ENCODE results near the gene PRR18. TPM values are rescaled to one million over a fixed set of nuclear protein-coding genes. Genes with fewer than 3 reads are reported as not detected.

PRR18 gene
- total RNA-seq, 1 donor, result not detected

- Histone ChIP-seq H3K79me2 (ENCODE audit: insufficient read depth, low read length) (no peaks in the 10 kb centered on the region), H3K27ac (ENCODE audit: low read depth, low read length) (no peak overlapping the region), H3K4me2 (ENCODE audit: insufficient read depth, low read length) (no peak overlapping the region), H3K4me1 (ENCODE audit: insufficient read depth, low read length) (no peaks in the 10 kb centered on the region), H3K4me3 (ENCODE audit: insufficient read depth, low read length) (no peak overlapping the region), H3K9me3 (ENCODE audit: low read depth, low read length) (no peaks in the 10 kb centered on the region), H3K36me3 (ENCODE audit: insufficient read depth, low read length) (no peaks in the 10 kb centered on the region), H3K27me3 (ENCODE audit: insufficient read depth, low read length) (peaks cover 10% of the 10 kb centered on the region), H4K20me1 (ENCODE audit: insufficient read depth, low read length) (no peaks in the 10 kb centered on the region), H2AFZ (ENCODE audit: low read length) (no peak overlapping the region)
- TF ChIP-seq CTCF (IDR thresholded peaks at IDR 0.05; ENCODE audit: extremely low read depth, low read depth, low read length), result no peak
- DNase-seq (ENCODE audit: insufficient read length, low spot score, missing footprints), result no peak
These were observed 45.3 kb upstream of the PRR18 start for GRCh38 chr6:166353507-166353906.

DNA sequence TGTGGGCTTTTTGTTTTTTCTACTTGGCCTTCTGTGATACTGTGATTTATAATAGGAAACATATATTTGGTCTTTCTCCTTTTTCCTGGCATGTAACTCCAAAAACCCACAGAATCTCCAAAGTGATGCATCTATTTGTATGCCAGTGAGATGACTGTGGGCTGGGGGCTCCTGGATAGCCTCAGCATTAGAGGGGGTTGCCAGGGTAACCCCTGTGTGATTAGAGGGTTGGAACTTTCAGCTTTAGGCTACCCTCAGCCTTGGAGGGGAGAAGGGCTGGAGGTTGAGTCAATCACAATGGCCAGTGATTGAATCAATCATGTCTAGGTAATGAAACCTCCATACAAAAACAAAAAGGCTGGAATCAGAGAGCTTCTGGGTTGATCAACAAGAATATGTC is 44.7 kb upstream of the PRR18 start:
- H3K36me3 ChIP-seq (ENCODE audit: insufficient read depth, low read length), result no peaks in the 10 kb centered on the region
- H3K9me3 ChIP-seq (ENCODE audit: low read depth, low read length), result no peaks in the 10 kb centered on the region
- no peak overlapping the region for H2AFZ ChIP-seq (ENCODE audit: low read length)
- no peak overlapping the region for H3K4me2 ChIP-seq (ENCODE audit: insufficient read depth, low read length)
- no peak overlapping the region for H3K4me3 ChIP-seq (ENCODE audit: insufficient read depth, low read length)
- DNase-seq (ENCODE audit: insufficient read length, low spot score, missing footprints), result no peak
- no peaks in the 10 kb centered on the region for H3K4me1 ChIP-seq (ENCODE audit: insufficient read depth, low read length)
- no peak overlapping the region for H3K27ac ChIP-seq (ENCODE audit: low read depth, low read length)
- no peaks in the 10 kb centered on the region for H4K20me1 ChIP-seq (ENCODE audit: insufficient read depth, low read length)
- H3K79me2 ChIP-seq (ENCODE audit: insufficient read depth, low read length), result no peaks in the 10 kb centered on the region
- peaks cover 10% of the 10 kb centered on the region for H3K27me3 ChIP-seq (ENCODE audit: insufficient read depth, low read length)
- no peak for TF ChIP-seq CTCF (IDR thresholded peaks at IDR 0.05; ENCODE audit: extremely low read depth, low read depth, low read length)

- DNase-seq (ENCODE audit: insufficient read length, low spot score, missing footprints), result no peak
- Histone ChIP-seq H3K4me3 (ENCODE audit: insufficient read depth, low read length) (peak overlapping the region; percentile 50), H4K20me1 (ENCODE audit: insufficient read depth, low read length) (no peaks in the 10 kb centered on the region), H3K27ac (ENCODE audit: low read depth, low read length) (no peak overlapping the region), H2AFZ (ENCODE audit: low read length) (peak overlapping the region; percentile 84), H3K36me3 (ENCODE audit: insufficient read depth, low read length) (no peaks in the 10 kb centered on the region), H3K4me1 (ENCODE audit: insufficient read depth, low read length) (no peaks in the 10 kb centered on the region), H3K27me3 (ENCODE audit: insufficient read depth, low read length) (peaks cover 10% of the 10 kb centered on the region), H3K79me2 (ENCODE audit: insufficient read depth, low read length) (no peaks in the 10 kb centered on the region), H3K4me2 (ENCODE audit: insufficient read depth, low read length) (peak overlapping the region; percentile 49), H3K9me3 (ENCODE audit: low read depth, low read length) (no peaks in the 10 kb centered on the region)
- TF ChIP-seq CTCF (IDR thresholded peaks at IDR 0.05; ENCODE audit: extremely low read depth, low read depth, low read length), result no peak
These were observed 43.6 kb upstream of the PRR18 start for GRCh38 chr6:166351715-166352285.

GRCh38 chr6:166348305-166348949 is 40.2 kb upstream of the PRR18 start:
- H3K4me2 ChIP-seq (ENCODE audit: insufficient read depth, low read length), result no peak overlapping the region
- H3K9me3 ChIP-seq (ENCODE audit: low read depth, low read length), result no peaks in the 10 kb centered on the region
- H4K20me1 ChIP-seq (ENCODE audit: insufficient read depth, low read length), result no peaks in the 10 kb centered on the region
- no peaks in the 10 kb centered on the region for H3K4me1 ChIP-seq (ENCODE audit: insufficient read depth, low read length)
- H3K79me2 ChIP-seq (ENCODE audit: insufficient read depth, low read length), result no peaks in the 10 kb centered on the region
- no peak overlapping the region for H3K27ac ChIP-seq (ENCODE audit: low read depth, low read length)
- peaks cover 6% of the 10 kb centered on the region for H3K27me3 ChIP-seq (ENCODE audit: insufficient read depth, low read length)
- DNase-seq (ENCODE audit: insufficient read length, low spot score, missing footprints), result no peak
- no peaks in the 10 kb centered on the region for H3K36me3 ChIP-seq (ENCODE audit: insufficient read depth, low read length)
- TF ChIP-seq CTCF (IDR thresholded peaks at IDR 0.05; ENCODE audit: extremely low read depth, low read depth, low read length), result no peak
- no peak overlapping the region for H2AFZ ChIP-seq (ENCODE audit: low read length)
- H3K4me3 ChIP-seq (ENCODE audit: insufficient read depth, low read length), result no peak overlapping the region

All from osteoblast (primary cell).